Fibroblast of lung (primary cell): ENCODE results near the gene WDR87.

Experiments
- EZH2 ChIP-seq: IDR thresholded peaks from 2 replicates; pipeline ENCODE4 v1.5.1; 2012; ENCODE audit warnings: low read length, control low read depth, mild to moderate bottlenecking; ENCODE audit errors: missing control alignments
- TF ChIP-seq, protein P1 (sequence below), 2 donors: IDR thresholded peaks in 1 of 2; conservative IDR thresholded peaks in 1 of 2; 1 replicate in 1 of 2; 2 replicates in 1 of 2; pipeline ENCODE4 v1.5.1; 2011 to 2012; ENCODE audit warnings: low read length in 2 of 2, control low read depth in 1 of 2, inconsistent platforms in 1 of 2, low read depth in 1 of 2, mild to moderate bottlenecking in 1 of 2

DNA sequence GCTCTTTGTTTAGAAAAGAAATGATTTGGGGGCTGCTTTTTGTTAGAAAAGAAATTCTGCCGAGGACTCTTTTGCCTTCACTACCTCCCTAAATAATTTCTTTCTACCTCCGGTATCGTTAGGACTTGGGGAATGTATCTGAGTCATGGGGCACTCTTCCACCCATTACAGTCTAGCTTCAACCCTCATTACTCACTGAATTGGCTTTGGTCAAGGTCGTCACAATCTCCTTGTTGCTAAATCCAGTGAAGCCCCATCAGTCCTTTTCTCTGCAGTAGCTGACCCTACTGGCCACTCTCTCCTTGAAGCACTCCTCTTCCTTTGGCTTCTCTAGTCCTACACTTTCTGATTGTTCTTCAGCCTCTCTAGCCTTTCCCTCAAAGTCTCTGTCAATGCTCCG lies 34.0 kb downstream of the WDR87 start:
- TF ChIP-seq, protein P1, sequence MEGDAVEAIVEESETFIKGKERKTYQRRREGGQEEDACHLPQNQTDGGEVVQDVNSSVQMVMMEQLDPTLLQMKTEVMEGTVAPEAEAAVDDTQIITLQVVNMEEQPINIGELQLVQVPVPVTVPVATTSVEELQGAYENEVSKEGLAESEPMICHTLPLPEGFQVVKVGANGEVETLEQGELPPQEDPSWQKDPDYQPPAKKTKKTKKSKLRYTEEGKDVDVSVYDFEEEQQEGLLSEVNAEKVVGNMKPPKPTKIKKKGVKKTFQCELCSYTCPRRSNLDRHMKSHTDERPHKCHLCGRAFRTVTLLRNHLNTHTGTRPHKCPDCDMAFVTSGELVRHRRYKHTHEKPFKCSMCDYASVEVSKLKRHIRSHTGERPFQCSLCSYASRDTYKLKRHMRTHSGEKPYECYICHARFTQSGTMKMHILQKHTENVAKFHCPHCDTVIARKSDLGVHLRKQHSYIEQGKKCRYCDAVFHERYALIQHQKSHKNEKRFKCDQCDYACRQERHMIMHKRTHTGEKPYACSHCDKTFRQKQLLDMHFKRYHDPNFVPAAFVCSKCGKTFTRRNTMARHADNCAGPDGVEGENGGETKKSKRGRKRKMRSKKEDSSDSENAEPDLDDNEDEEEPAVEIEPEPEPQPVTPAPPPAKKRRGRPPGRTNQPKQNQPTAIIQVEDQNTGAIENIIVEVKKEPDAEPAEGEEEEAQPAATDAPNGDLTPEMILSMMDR (conservative IDR thresholded peaks at IDR 0.05 in 1 of 2, IDR thresholded peaks at IDR 0.05 in 1 of 2; ENCODE audit: low read depth in 1 of 2, low read length in 2 of 2): no peak
- TF ChIP-seq EZH2: no peak
